ENCODE results near the gene AADAT.

DNA sequence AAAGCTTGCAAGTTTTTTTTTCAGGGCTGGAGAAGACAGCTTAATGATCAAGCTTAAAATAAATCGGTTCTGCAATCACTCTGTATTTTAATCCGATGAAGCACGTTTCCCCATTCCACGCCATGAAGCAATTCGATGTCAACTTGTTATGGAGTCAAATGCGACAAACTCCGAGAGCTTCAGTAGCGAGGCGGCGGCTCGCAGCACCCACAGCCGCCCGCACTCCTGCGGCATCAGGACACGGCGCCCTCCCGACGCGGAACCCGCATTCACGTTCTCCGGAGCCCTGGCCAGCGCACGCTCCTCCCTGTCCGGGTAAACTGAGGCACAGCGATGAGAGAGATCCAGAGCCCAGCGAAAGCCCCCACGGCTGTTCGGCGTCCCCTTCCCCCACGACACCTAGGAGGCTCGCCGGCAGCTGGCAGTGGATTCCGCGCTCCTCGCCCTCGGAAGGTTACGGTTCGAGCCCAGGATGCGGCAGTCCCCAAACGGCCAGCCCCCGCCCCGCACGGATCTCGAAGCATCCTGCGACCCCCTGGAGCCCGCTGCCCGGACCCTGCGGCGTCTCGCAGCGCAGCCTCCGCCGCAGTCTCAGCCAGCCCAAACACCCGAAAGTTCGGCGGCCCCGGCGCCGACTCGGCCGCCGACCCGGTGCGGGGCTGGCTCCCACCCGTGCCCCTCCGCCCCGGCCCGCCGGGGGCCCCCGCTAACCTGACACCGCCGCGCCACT lies 64.1 kb downstream of the AADAT start:
- TF ChIP-seq, protein P1, sequence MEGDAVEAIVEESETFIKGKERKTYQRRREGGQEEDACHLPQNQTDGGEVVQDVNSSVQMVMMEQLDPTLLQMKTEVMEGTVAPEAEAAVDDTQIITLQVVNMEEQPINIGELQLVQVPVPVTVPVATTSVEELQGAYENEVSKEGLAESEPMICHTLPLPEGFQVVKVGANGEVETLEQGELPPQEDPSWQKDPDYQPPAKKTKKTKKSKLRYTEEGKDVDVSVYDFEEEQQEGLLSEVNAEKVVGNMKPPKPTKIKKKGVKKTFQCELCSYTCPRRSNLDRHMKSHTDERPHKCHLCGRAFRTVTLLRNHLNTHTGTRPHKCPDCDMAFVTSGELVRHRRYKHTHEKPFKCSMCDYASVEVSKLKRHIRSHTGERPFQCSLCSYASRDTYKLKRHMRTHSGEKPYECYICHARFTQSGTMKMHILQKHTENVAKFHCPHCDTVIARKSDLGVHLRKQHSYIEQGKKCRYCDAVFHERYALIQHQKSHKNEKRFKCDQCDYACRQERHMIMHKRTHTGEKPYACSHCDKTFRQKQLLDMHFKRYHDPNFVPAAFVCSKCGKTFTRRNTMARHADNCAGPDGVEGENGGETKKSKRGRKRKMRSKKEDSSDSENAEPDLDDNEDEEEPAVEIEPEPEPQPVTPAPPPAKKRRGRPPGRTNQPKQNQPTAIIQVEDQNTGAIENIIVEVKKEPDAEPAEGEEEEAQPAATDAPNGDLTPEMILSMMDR (IDR thresholded peaks at IDR 0.05) = no peak
- TF ChIP-seq POLR2A (IDR thresholded peaks at IDR 0.05) = no peak
- no peak for TF ChIP-seq EP300 (IDR thresholded peaks at IDR 0.05)
- TF ChIP-seq POLR2AphosphoS5 (IDR thresholded peaks at IDR 0.05) = no peak

Measured in suprapubic skin (tissue), 4 donors.